GM18520 (cell line): Measurements from ENCODE around the gene TXNRD1.
A peak's percentile ranks its signal among the peaks of the same experiment; 100 is the strongest.

Source experiments
- ATAC-seq: cut with Tn5 transposase; IDR thresholded peaks from one replicate; pipeline ENCODE4 v1.9.1; 2021; ENCODE audit not compliant: unreplicated experiment

The TXNRD1 gene

GRCh38 chr12:104347374-104348075 lies 131.9 kb downstream of the TXNRD1 start:
- no peak for ATAC-seq

- ATAC-seq: no peak
These were observed 132.9 kb downstream of the TXNRD1 start for GRCh38 chr12:104348283-104348993.

- no peak for ATAC-seq
These were observed 133.5 kb downstream of the TXNRD1 start for GRCh38 chr12:104348994-104349494.

GRCh38 chr12:104350211-104351056 lies 134.9 kb downstream of the TXNRD1 start:
- ATAC-seq: no peak

GRCh38 chr12:104351057-104351983 lies 135.7 kb downstream of the TXNRD1 start:
- no peak for ATAC-seq

GRCh38 chr12:104352106-104352713 lies 136.6 kb downstream of the TXNRD1 start:
- ATAC-seq: no peak

- ATAC-seq: no peak
These were observed 137.7 kb downstream of the TXNRD1 start for GRCh38 chr12:104353012-104353981.

- ATAC-seq: no peak
These were observed 138.7 kb downstream of the TXNRD1 start for GRCh38 chr12:104354167-104354867.

- ATAC-seq: no peak
These were observed 139.4 kb downstream of the TXNRD1 start for GRCh38 chr12:104354868-104355570.

GRCh38 chr12:104355630-104356029 lies 140.1 kb downstream of the TXNRD1 start:
- ATAC-seq: no peak

- no peak for ATAC-seq
These were observed 140.9 kb downstream of the TXNRD1 start for GRCh38 chr12:104356231-104357115.

- no peak for ATAC-seq
These were observed 141.9 kb downstream of the TXNRD1 start for GRCh38 chr12:104357421-104357952.

GRCh38 chr12:104358353-104359003 lies 142.9 kb downstream of the TXNRD1 start:
- ATAC-seq: peak; percentile 65

- no peak for ATAC-seq
These were observed 143.6 kb downstream of the TXNRD1 start for GRCh38 chr12:104359216-104359615.

GRCh38 chr12:104360157-104360556 lies 144.6 kb downstream of the TXNRD1 start:
- no peak for ATAC-seq
